Activated T-cell treated with anti-CD3 and anti-CD28 coated beads for 48 hours (primary cell): ENCODE results near the gene MYOG.

ENCODE experiments used
- DNase-seq: peaks from one replicate; pipeline ENCODE4 v3.0.0-alpha.2; 2020; ENCODE audit warnings: low read depth

MYOG gene

DNA sequence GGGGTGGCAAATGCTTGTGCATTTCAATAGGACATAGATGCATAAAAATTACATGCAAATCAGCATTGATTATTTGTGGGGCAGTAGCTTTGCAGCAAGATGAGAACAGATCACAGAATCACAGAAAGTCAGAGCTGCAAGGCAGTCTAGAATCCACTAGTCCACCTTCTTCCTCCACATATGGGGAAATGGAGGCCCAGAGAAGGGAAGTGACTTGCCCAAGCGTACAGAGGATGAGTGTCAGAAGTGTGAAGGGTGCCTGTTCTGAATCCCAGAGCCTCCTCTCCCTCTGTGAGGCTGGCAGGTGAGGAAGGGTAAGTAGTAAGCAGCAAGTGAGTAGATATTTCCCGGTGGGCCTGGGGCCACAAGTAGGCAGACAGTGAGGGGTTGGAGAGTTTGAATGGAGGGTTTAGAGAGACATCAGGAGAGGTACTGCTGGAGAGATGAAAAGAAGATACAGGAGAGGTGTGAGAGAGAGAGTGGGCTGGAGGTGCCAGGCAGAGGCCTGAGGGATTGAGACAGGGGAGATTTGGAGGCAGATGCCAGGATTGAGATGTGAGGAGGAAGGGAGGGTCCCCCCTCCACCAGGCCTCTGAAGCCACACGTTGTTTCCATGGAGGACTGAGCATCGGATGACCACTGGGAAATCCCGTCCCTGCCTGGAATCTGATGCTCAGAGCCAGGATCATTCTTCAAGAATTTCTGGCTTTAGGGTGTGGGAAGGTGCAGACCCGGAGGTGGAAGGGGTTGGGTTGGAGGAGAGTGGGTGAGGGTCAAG lies 4.8 kb upstream of the MYOG start:
- DNase-seq: no peak

- no peak for DNase-seq
Measured at GRCh38 chr1:203089651-203090045, 3.8 kb upstream of the MYOG start.

- DNase-seq: no peak
Measured at GRCh38 chr1:203089001-203089650, 3.3 kb upstream of the MYOG start.

DNA sequence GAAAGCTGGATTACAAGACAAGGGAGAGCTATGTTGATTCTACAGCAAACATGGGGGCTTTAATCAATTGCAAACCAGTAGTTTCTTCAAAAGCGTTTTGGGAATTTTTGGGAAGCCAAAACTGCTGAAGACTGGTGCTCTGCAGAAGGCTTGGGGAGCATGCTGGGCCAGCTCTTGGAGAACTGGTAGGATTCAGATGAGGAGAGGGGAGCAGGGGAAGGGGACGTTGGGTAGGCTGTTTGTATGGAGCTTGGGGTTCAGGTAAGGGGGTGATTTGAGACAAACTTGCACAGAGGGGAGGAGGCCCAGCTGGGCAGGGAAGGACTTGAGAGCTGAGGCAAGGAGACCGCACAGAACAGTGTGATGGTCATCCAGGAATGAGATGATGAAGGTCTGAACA lies 2.6 kb upstream of the MYOG start:
- no peak for DNase-seq

- no peak for DNase-seq
Measured at GRCh38 chr1:203086992-203087763, 1.4 kb upstream of the MYOG start.

- DNase-seq: peak; percentile 51
Measured at GRCh38 chr1:203084588-203085527, 954 bp downstream of the MYOG start.

DNA sequence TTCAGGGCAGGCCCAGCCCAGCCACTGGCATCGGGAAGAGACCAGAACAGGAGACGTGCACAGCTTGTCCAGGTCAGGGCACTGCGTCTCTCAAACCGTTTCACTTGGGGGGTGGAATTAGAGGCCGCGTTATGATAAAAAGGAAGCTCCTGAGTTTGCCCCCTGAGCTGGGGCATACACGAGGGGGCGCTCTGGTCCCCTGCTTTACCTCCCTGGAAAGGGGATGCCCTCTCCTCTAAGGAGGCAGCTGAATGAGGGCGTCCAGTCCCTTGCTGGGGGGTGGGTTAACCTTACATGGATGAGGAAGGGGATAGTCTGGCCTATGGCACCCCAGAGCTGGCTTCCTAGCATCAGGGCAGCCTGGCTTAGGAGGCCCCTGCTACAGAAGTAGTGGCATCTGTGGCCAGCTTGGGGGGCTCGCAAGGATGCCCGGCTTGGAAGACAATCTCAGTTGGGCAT lies 2.3 kb downstream of the MYOG start:
- no peak for DNase-seq

DNA sequence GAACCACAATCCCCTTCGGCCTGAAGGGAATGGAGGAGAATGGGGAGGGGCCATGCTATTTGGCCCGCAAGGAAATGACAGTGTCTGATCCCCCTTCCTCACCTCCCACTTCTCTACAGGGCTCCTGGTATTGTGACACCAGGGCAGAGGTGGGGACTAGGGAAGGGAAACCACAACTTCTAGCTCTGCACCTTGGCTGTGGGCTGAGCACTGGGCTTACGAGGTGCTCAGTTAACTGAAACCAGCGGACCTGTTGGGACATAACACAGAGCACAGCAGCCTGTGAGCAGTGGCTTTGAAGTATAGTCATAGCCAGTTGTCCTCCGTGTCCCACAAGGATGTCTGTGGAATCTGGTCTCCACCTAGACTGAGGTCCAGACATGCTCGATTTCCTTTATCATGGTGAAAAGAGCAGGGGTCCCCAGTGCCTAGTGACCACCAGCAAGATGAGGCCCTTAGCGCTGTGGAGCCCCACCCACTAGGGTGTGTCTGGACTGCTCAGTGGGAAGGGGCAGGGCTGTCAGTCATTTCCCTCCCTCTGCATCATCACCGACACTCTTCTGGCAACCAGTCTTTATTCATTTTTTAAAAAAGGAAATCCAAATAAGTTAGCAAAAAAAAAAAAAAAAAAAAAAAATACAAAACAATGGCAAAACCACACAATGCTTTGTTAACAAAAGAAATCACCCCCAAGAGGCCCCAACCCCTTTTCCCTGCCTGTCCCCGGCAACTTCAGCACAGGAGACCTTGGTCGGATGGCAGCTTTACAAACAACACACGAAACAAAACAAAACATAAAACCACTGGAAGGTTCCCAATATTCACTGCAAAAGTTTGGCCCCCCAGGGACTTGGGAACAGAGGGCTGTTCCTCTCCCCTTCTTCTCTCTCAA lies 3.0 kb downstream of the MYOG start:
- DNase-seq: no peak

GRCh38 chr1:203082231-203082505 lies 3.6 kb downstream of the MYOG start:
- DNase-seq: no peak

DNA sequence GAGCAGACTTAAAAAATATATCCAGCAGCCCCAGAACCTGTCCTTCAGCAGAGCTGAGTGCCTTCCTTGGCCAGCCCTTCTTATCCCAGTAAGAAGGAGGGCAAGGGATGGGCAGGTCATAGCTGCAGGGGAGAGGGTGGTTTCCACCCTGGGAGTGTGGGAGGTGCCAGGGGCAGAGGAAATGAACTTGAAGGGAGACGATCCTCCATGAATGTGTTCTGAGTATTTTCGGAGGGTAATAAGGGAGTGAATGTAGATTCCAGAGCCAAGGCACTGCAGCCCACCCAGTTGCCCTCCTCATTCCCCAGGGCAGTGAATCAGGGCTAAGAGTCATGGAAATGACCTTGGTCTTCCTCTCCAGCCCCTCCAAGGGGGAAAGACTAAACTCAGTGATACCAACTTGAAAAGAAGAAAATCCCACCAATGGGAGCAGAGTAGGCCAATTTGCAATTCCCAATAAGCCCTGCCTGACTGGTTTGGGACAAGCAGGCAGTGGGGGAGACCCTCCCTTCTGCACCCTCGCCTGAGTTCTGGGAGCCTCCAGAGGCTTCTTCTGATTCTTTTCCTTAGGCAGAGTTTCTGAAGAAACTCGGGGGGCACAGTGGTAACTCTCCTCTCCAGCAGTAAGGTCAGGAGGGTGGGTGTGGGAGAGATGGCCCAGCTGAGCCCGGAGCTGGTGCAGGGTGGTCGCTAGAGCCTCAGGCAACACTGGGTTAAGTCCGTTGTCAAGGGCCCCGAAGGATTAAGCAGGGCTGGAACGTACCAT lies 4.2 kb downstream of the MYOG start:
- no peak for DNase-seq

DNA sequence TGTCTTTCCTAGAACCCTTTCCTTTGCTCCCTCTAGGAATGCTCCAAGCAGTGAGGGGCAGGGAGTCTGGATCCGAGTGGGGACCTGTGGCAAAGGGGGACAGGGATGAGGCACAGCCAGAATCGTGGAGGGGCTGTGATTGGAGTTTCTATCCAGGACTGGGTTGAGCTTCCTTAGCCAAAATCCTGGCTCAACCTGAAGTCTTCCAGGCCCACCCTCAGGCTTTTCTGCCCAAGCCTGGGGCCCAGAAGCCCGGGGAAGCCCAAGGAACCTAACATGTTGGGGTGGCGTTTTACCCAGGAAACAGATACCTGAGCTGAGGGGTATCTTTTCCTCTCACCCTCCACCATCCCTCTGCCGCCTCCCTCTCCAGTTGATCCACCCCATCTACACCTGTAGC lies 5.4 kb downstream of the MYOG start:
- no peak for DNase-seq

DNA sequence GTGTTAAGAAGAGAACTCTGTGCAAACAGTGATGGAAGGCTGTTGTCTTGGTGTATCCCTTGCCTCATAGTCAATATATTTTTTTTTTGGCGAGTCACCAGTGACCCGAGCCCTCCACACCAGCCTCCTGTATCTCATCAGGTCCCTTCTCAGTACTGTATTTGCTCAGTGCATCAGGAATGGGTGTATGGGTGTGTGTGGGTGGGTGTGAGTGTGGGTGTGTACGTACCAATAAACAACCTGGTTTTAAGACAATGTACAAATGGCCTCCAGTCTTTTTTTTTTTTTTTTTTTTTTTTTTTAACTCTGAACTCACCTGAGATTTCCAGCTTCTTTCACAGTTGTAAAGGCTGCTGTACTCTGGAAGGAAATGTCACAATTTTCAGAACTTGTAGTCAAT lies 7.3 kb downstream of the MYOG start:
- no peak for DNase-seq

DNA sequence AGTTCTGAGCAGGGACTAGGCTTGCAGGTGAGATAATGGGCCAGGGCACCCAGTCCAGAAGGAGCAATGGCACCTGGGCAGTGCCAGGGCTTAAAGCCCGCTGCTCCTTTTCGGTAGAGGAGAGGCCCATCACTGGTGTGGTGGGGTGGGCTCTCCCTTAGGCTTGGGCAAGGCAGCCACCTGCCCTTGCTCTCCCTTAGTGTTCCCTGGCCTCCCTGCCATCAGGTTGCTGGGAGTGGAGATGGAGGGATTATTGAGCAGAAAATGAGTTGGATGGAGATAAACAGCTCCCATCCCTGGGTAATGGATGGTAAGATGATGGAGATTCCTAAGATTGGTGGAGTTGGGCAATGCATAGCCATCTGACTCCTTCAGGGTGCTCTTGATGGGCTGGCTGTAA lies 7.9 kb downstream of the MYOG start:
- no peak for DNase-seq

DNA sequence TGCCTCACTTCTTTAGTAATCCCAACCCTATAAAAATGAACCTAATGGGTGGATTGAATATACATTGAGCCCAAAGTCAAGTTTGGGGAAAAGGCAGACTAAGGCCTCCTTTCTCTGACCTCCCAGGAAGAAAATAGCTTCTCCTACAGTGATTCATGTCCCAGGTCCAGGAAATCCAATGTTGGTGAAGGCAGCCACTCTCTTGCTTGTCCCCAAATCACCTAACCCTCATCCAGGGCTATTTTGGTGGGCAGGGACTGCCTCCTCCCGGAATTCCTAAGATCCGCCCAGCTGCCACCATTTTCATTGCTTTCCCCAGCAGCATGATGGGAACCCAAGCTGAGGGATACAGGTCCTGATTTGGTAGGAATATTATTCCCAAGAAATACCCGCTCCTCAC lies 8.4 kb downstream of the MYOG start:
- no peak for DNase-seq

- DNase-seq: no peak
Measured at GRCh38 chr1:203076031-203076511, 9.7 kb downstream of the MYOG start.

GRCh38 chr1:203075236-203076030 lies 10.4 kb downstream of the MYOG start:
- DNase-seq: no peak

DNA sequence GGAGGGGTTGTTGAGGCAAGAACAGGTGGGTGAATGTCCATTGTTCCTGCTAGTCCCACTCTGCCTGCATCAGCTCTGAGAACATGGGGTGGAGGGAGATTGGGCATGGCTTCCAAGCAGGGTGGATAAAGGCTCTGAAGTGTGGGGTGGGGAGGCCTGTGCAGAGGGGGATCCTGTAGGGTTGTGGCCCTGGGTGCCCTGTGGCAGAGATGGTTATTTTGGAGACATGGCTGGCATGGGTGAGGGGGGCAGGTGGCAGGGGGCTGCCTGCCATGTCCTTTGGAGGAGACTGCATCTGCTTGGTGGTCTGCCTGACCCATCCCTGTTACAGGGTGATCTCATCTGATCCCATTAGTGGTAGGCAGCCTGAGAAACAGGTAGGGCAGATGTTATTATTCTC lies 11.2 kb downstream of the MYOG start:
- no peak for DNase-seq

- DNase-seq: no peak
Measured at GRCh38 chr1:203073469-203073868, 12.3 kb downstream of the MYOG start.

DNA sequence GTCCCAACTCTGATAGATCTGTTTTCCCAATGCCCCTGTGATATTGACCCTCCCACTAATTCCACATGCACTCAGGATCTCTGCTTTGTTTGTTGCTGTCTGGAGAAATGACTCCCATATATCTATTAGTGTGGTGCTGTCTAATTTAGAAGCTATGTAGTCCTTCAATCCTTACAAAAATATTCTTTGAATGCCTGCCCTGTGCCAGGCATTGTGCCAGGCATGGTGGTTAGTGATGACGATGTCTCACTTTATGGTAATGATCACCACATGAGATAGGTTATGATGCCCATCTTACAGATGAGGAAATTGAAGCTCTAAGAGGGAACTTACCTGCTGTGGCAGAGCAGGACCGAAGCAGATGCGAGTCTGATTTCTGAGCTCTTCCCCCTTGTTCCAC lies 12.9 kb downstream of the MYOG start:
- DNase-seq: no peak
